OCI-LY7 (cell line): Measurements from ENCODE around the gene TMEM178B.

Source experiments
- EZH2phosphoT487 ChIP-seq: fragments of 200-600 bp; sonication (generic); IDR thresholded peaks from 2 replicates; pipeline ENCODE4 v1.6.1; 2018; ENCODE audit warnings: low read depth, borderline replicate concordance, mild to moderate bottlenecking, mixed run types, antibody characterized with exemption, low read length, moderate library complexity, mixed read lengths
- TF ChIP-seq, protein P1 (sequence below): fragments of 200-600 bp; sonication (generic); conservative IDR thresholded peaks from 2 replicates; pipeline ENCODE4 v1.5.1; 2014; ENCODE audit warnings: mild to moderate bottlenecking, antibody characterized with exemption, low read length, moderate library complexity, mixed read lengths

- TF ChIP-seq, protein P1, sequence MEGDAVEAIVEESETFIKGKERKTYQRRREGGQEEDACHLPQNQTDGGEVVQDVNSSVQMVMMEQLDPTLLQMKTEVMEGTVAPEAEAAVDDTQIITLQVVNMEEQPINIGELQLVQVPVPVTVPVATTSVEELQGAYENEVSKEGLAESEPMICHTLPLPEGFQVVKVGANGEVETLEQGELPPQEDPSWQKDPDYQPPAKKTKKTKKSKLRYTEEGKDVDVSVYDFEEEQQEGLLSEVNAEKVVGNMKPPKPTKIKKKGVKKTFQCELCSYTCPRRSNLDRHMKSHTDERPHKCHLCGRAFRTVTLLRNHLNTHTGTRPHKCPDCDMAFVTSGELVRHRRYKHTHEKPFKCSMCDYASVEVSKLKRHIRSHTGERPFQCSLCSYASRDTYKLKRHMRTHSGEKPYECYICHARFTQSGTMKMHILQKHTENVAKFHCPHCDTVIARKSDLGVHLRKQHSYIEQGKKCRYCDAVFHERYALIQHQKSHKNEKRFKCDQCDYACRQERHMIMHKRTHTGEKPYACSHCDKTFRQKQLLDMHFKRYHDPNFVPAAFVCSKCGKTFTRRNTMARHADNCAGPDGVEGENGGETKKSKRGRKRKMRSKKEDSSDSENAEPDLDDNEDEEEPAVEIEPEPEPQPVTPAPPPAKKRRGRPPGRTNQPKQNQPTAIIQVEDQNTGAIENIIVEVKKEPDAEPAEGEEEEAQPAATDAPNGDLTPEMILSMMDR: no peak
- TF ChIP-seq EZH2phosphoT487: no peak
These were observed 202.2 kb downstream of the TMEM178B start for GRCh38 chr7:141276031-141276430.
